ENCODE measurements around the gene RNF133. TPM values are rescaled to one million over a fixed set of nuclear protein-coding genes. Genes with fewer than 3 reads are reported as not detected.

RNF133 gene
- total RNA-seq, 5 donors from 2014 or later (not counting 1 experiment from before 2014, with no cell fraction given) = not detected

DNA sequence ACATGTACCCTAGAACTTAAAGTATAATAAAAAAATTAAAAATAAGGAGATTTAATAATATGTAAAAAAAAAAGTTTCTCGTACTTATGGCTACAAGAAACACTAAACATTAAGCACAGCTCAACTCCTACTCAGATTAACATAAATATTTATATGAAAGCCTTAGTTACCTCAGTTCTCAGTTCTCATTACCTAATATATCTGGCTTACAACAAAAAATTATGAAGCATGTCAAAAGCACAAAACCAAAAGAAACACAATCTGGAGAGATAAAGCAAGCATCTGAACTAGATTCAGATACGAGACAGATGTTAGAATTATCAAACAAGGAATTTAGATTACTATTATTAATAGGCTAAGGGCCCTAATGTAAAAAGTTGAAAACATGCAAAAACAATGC is 40.1 kb downstream of the RNF133 start:
- no peak overlapping the region for H3K27ac ChIP-seq (ENCODE audit: low read length)
- DNase-seq (no peak), ATAC-seq (replicated peaks in 1 of 4) (no peak)
- ChIA-PET POLR2A (no interaction called here), CTCF (no interaction called here)
- no peak overlapping the region for H3K27ac Mint-ChIP-seq
- no CpG with 5 or more reads among the region's 2 CpGs for WGBS (ENCODE audit: insufficient coverage)
- no peaks in the 10 kb centered on the region for H3K36me3 Mint-ChIP-seq
- no peak overlapping the region for H3K4me3 ChIP-seq (ENCODE audit: control insufficient read depth in 1 of 2, extremely low read depth in 1 of 2, low read length in 1 of 2)
- no peak overlapping the region for H3K4me3 Mint-ChIP-seq
- no peaks in the 10 kb centered on the region for H3K4me1 Mint-ChIP-seq
- no peaks in the 10 kb centered on the region for H3K27me3 Mint-ChIP-seq
- H3K4me1 ChIP-seq (ENCODE audit: control insufficient read depth in 1 of 2, extremely low read depth in 1 of 2, insufficient read depth in 2 of 2, low read length in 2 of 2) = no peaks in the 10 kb centered on the region
- H3K36me3 ChIP-seq (ENCODE audit: control insufficient read depth in 2 of 2, extremely low read depth in 1 of 2, insufficient read depth in 1 of 2, low read length in 1 of 2) = no peaks in the 10 kb centered on the region
- peaks cover 2 to 7% (median 3%) of the 10 kb centered on the region in 3 donors for H3K9me3 Mint-ChIP-seq
- no peaks in the 10 kb centered on the region for H3K27me3 ChIP-seq (replicated peaks in 1 of 2; ENCODE audit: control insufficient read depth in 2 of 2, extremely low read depth in 1 of 2, insufficient read depth in 2 of 2, low read length in 1 of 2)
- H3K9me3 ChIP-seq = no peaks in the 10 kb centered on the region

DNA sequence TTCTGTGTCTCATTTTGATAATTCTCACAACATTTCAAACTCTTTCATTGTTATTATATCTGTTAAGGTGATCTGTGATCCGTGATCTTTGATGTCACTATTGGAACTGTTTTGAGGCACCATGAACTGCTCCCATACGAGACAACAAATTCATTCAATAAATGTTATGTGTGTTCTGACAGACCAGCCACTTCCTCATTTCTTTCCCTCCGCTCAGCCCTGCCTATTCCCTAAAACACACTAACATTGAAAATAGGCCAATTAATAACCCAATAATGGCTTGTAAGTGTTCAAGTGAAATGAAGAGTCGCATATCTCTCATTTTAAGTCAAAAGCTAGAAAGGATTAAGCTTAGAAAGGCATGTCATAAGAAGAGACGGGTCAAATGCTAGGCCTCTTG is 45.2 kb downstream of the RNF133 start:
- Mint-ChIP-seq H3K27me3 (no peaks in the 10 kb centered on the region), H3K9me3 (peaks cover 4 to 7% (median 7%) of the 10 kb centered on the region in 3 donors), H3K4me3 (no peak overlapping the region), H3K27ac (no peak overlapping the region), H3K4me1 (no peaks in the 10 kb centered on the region), H3K36me3 (no peaks in the 10 kb centered on the region)
- CTCF ChIA-PET = no interaction called here
- POLR2A ChIA-PET = no interaction called here
- H3K27ac ChIP-seq (ENCODE audit: low read length) = no peak overlapping the region
- H3K36me3 ChIP-seq (ENCODE audit: control insufficient read depth in 2 of 2, extremely low read depth in 1 of 2, insufficient read depth in 1 of 2, low read length in 1 of 2) = no peaks in the 10 kb centered on the region
- DNase-seq (no peak), ATAC-seq (replicated peaks in 1 of 4) (no peak)
- H3K4me1 ChIP-seq (ENCODE audit: control insufficient read depth in 1 of 2, extremely low read depth in 1 of 2, insufficient read depth in 2 of 2, low read length in 2 of 2) = no peaks in the 10 kb centered on the region
- no peak overlapping the region for H3K4me3 ChIP-seq (ENCODE audit: control insufficient read depth in 1 of 2, extremely low read depth in 1 of 2, low read length in 1 of 2)
- 40% methylated on average over 1 of the region's 5 CpGs for WGBS (ENCODE audit: insufficient coverage)
- H3K27me3 ChIP-seq (replicated peaks in 1 of 2; ENCODE audit: control insufficient read depth in 2 of 2, extremely low read depth in 1 of 2, insufficient read depth in 2 of 2, low read length in 1 of 2) = no peaks in the 10 kb centered on the region
- no peaks in the 10 kb centered on the region for H3K9me3 ChIP-seq

DNA sequence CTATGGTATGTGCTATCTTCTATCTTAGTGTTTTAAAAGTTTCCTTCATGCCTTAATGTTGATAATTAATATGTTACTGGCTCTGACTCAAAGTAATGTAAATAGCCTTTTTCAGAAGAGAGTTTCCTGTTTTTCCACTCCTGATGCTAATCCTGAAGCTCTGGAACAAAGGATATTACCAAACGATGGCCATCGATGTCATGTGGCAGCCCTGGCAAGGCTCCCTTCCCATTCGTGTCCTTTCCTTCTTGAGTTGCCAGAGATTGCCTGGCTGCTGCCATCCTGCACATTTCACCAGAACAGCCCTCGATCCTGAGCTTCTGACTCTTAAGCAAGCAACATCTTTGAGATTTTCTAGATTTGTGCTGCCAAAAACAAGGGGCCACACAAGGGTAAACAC is 46.0 kb downstream of the RNF133 start:
- Mint-ChIP-seq H3K27me3 (no peaks in the 10 kb centered on the region), H3K4me1 (no peaks in the 10 kb centered on the region), H3K4me3 (no peak overlapping the region), H3K36me3 (no peaks in the 10 kb centered on the region), H3K27ac (no peak overlapping the region), H3K9me3 (peaks cover 4 to 7% (median 7%) of the 10 kb centered on the region in 3 donors)
- POLR2A ChIA-PET = no interaction called here
- CTCF ChIA-PET = no interaction called here
- Histone ChIP-seq H3K4me3 (ENCODE audit: control insufficient read depth in 1 of 2, extremely low read depth in 1 of 2, low read length in 1 of 2) (no peak overlapping the region), H3K4me1 (ENCODE audit: control insufficient read depth in 1 of 2, extremely low read depth in 1 of 2, insufficient read depth in 2 of 2, low read length in 2 of 2) (no peaks in the 10 kb centered on the region), H3K9me3 (no peaks in the 10 kb centered on the region), H3K27ac (ENCODE audit: low read length) (no peak overlapping the region), H3K36me3 (ENCODE audit: control insufficient read depth in 2 of 2, extremely low read depth in 1 of 2, insufficient read depth in 1 of 2, low read length in 1 of 2) (no peaks in the 10 kb centered on the region), H3K27me3 (replicated peaks in 1 of 2; ENCODE audit: control insufficient read depth in 2 of 2, extremely low read depth in 1 of 2, insufficient read depth in 2 of 2, low read length in 1 of 2) (no peaks in the 10 kb centered on the region)
- 74% methylated on average over 4 of the region's 4 CpGs for WGBS (ENCODE audit: insufficient coverage)
- ATAC-seq (replicated peaks in 1 of 4) (no peak), DNase-seq (no peak)

DNA sequence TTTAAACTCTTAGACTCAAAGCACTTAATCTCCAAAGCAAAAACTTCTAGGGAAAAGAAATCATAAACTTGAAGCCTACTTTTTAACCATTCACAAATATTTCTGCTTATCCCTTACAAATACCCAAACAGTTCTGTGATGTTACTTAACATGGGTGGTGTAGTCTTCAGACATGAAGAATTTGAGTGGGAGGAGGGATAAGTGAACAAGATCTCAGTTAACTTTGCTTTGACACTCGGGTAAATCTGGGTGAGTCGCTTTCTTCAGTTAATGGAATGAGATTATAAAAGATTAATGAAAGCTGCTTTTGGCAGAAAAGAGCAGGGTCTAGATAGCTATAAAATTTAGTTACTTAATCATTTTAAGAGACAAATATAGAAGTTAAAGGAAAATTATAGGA is 47.5 kb downstream of the RNF133 start:
- H3K36me3 ChIP-seq (ENCODE audit: control insufficient read depth in 2 of 2, extremely low read depth in 1 of 2, insufficient read depth in 1 of 2, low read length in 1 of 2) = no peaks in the 10 kb centered on the region
- no peak overlapping the region for H3K27ac Mint-ChIP-seq
- H3K27ac ChIP-seq (ENCODE audit: low read length) = no peak overlapping the region
- H3K27me3 ChIP-seq (replicated peaks in 1 of 2; ENCODE audit: control insufficient read depth in 2 of 2, extremely low read depth in 1 of 2, insufficient read depth in 2 of 2, low read length in 1 of 2) = no peaks in the 10 kb centered on the region
- H3K4me1 Mint-ChIP-seq = no peaks in the 10 kb centered on the region
- H3K9me3 Mint-ChIP-seq = peaks cover 5 to 10% (median 7%) of the 10 kb centered on the region in 3 donors
- H3K4me3 Mint-ChIP-seq = no peak overlapping the region
- DNase-seq (no peak), ATAC-seq (replicated peaks in 1 of 4) (no peak)
- no peaks in the 10 kb centered on the region for H3K9me3 ChIP-seq
- H3K4me3 ChIP-seq (ENCODE audit: control insufficient read depth in 1 of 2, extremely low read depth in 1 of 2, low read length in 1 of 2) = no peak overlapping the region
- no peaks in the 10 kb centered on the region for H3K4me1 ChIP-seq (ENCODE audit: control insufficient read depth in 1 of 2, extremely low read depth in 1 of 2, insufficient read depth in 2 of 2, low read length in 2 of 2)
- H3K36me3 Mint-ChIP-seq = no peaks in the 10 kb centered on the region
- CTCF ChIA-PET = no interaction called here
- POLR2A ChIA-PET = no interaction called here
- WGBS (ENCODE audit: insufficient coverage) = no CpG with 5 or more reads among the region's 2 CpGs
- no peaks in the 10 kb centered on the region for H3K27me3 Mint-ChIP-seq

Other genes starting within 250 kb of the RNF133 start
- not detected for gene RNF148, start 3.8 kb upstream of the RNF133 start, total RNA-seq
- under 1 TPM in 3 of 5 donors, not detected in 2; 0.15 to 0.28 (median 0.16) TPM for gene CADPS2, start 187.3 kb upstream of the RNF133 start, total RNA-seq